HepG2 (cell line): ENCODE results near the gene ANKK1. TPM values are rescaled to one million over a fixed set of nuclear protein-coding genes. Genes with fewer than 3 reads are reported as not detected.

Source experiments
- ATAC-seq: fragments of 200-7000 bp; cut with Tn5 transposase; 3 replicates; pipeline ENCODE4 v1.9.1; 2020; ENCODE audit warnings: mild to moderate bottlenecking, moderate library complexity
- BruUV-seq: library from RNA; stranded (reverse); fragments of 400-500 nt; replicated peaks from 2 replicates; lab custom pipeline; 2021; lab: Mats Ljungman, UMichigan
- CTCF ChIA-PET: fragments of 300-600 bp; formaldehyde crosslinking; extraction: SDS; loops from one replicate; lab custom pipeline; 2021; ENCODE audit warnings: low total read pairs, inconsistent platforms, low intra/inter-chr PET ratio; lab: Yijun Ruan, JAX
- POLR2A ChIA-PET: fragments of 350-600 bp; sonication (Branson Sonifier 250); formaldehyde crosslinking; loops from one replicate; lab custom pipeline; 2020; ENCODE audit warnings: antibody characterized with exemption, inconsistent platforms; lab: Yijun Ruan, JAX
- DNase-seq: peaks from one replicate; pipeline ENCODE4 v3.0.0-alpha.2; 2015; ENCODE audit warnings: low spot score
- FAIRE-seq: peaks from 3 replicates; lab custom pipeline; 2011; peaks lifted over from hg19 to GRCh38; lab: Jason Lieb, UNC
- H2AFZ ChIP-seq: one replicate; pipeline ENCODE4 v1.6.1; 2011; ENCODE audit warnings: low read length, inconsistent platforms
- H3K27ac ChIP-seq: fragments of 300-600 bp; 3 replicates; pipeline ENCODE4 v1.8.0; 2011; ENCODE audit warnings: mixed run types, mild to moderate bottlenecking, mixed read lengths, low read length, inconsistent platforms; ENCODE audit not compliant: insufficient read depth; ENCODE audit errors: extremely low read length
- H3K27me3 ChIP-seq, 2 experiments: fragments of 200-600 bp in 1 of 2; 2 replicates in 1 of 2; 3 replicates in 1 of 2; pipeline versions ENCODE4 v1.6.0 to v1.8.0; 2011; ENCODE audit warnings: low read length in 2 of 2, mild to moderate bottlenecking in 2 of 2, moderate library complexity in 2 of 2, inconsistent platforms in 1 of 2; ENCODE audit not compliant: insufficient read depth in 2 of 2, control insufficient read depth in 1 of 2
- H3K36me3 ChIP-seq, 2 experiments: fragments of 200-600 bp in 1 of 2; replicated peaks in 1 of 2; 2 replicates in 1 of 2; 3 replicates in 1 of 2; pipeline versions ENCODE4 v1.5.1 to v1.8.0; 2011; ENCODE audit warnings: low read length in 2 of 2, inconsistent platforms in 1 of 2; ENCODE audit not compliant: insufficient read depth in 2 of 2, control insufficient read depth in 1 of 2
- H3K4me1 ChIP-seq: 2 replicates; pipeline ENCODE4 v1.5.1; 2012; ENCODE audit warnings: low read length, inconsistent platforms; ENCODE audit not compliant: insufficient read depth
- H3K4me2 ChIP-seq: 2 replicates; pipeline ENCODE4 v1.6.0; 2011; ENCODE audit warnings: low read depth, low read length, inconsistent platforms
- H3K4me3 ChIP-seq, 3 experiments: fragments of 200-600 bp in 1 of 3; sonication (generic), shearing (Covaris generic) in 1 of 3; replicated peaks in 1 of 3; 2 replicates each; pipeline ENCODE4 v1.5.1; 2011 to 2016; ENCODE audit warnings: low read length in 3 of 3, inconsistent platforms in 2 of 3, low read depth in 2 of 3, mild to moderate bottlenecking in 2 of 3, control low read depth in 1 of 3, mixed read lengths in 1 of 3; ENCODE audit not compliant: insufficient read depth in 1 of 3
- H3K79me2 ChIP-seq: one replicate; pipeline ENCODE4 v1.6.1; 2011; ENCODE audit warnings: low read length, inconsistent platforms; ENCODE audit not compliant: insufficient read depth
- H3K9ac ChIP-seq: 2 replicates; pipeline ENCODE4 v1.6.0; 2011; ENCODE audit warnings: mild to moderate bottlenecking, low read depth, low read length, inconsistent platforms; ENCODE audit not compliant: insufficient read depth
- H3K9me3 ChIP-seq: 2 replicates; pipeline ENCODE4 v1.5.1; 2012; ENCODE audit warnings: mild to moderate bottlenecking, low read length
- H4K20me1 ChIP-seq: 2 replicates; pipeline ENCODE4 v1.6.0; 2011; ENCODE audit warnings: inconsistent platforms, mild to moderate bottlenecking, low read length, moderate library complexity; ENCODE audit not compliant: insufficient read depth
- CBX2 ChIP-seq, 2 experiments: fragments of 200-600 bp in 1 of 2; sonication (generic); formaldehyde crosslinking in 1 of 2; IDR thresholded peaks; 2 replicates each; pipeline versions ENCODE4 v1.7.0 to v1.8.1; 2018 to 2022; ENCODE audit warnings: low read depth in 2 of 2, low read length in 1 of 2, mild to moderate bottlenecking in 1 of 2, missing genetic modification reagents in 1 of 2
- HMG20B ChIP-seq: conservative IDR thresholded peaks from 2 replicates; pipeline ENCODE4 v1.6.1; 2016; ENCODE audit warnings: missing genetic modification reagents, missing compliant biosample characterization
- KLF16 ChIP-seq, 2 experiments: sonication (generic) in 1 of 2; formaldehyde crosslinking in 1 of 2; IDR thresholded peaks; 2 replicates each; pipeline versions ENCODE4 v1.6.1 to v1.8.0; 2016 to 2023; ENCODE audit warnings: missing genetic modification reagents in 2 of 2, missing compliant biosample characterization in 1 of 2
- PAF1 ChIP-seq: IDR thresholded peaks from 2 replicates; pipeline ENCODE4 v1.6.1; 2016; ENCODE audit warnings: missing genetic modification reagents, missing compliant biosample characterization
- PHF21A ChIP-seq: sonication (generic); formaldehyde crosslinking; IDR thresholded peaks from 2 replicates; pipeline ENCODE4 v1.5.0; 2020; ENCODE audit warnings: mild to moderate bottlenecking, missing genetic modification reagents
- PHF8 ChIP-seq: sonication (generic); formaldehyde crosslinking; IDR thresholded peaks from 2 replicates; pipeline ENCODE4 v1.5.0; 2020; ENCODE audit warnings: missing genetic modification reagents
- SAFB2 ChIP-seq: sonication (generic); formaldehyde crosslinking; IDR thresholded peaks from 2 replicates; pipeline ENCODE4 v1.5.1; 2020; ENCODE audit warnings: missing genetic modification reagents, low read depth, mild to moderate bottlenecking, borderline replicate concordance
- SIX1 ChIP-seq: sonication (generic); formaldehyde crosslinking; IDR thresholded peaks from 2 replicates; pipeline ENCODE4 v1.4.0; 2020; ENCODE audit warnings: missing genetic modification reagents, borderline replicate concordance
- SMAD1 ChIP-seq: sonication (generic); formaldehyde crosslinking; IDR thresholded peaks from 2 replicates; pipeline ENCODE4 v1.4.0; 2020; ENCODE audit warnings: missing genetic modification reagents, low read depth, mild to moderate bottlenecking, borderline replicate concordance
- STAT5B ChIP-seq: sonication (generic); formaldehyde crosslinking; IDR thresholded peaks from 2 replicates; pipeline ENCODE4 v1.4.0; 2020; ENCODE audit warnings: missing genetic modification reagents
- THAP11 ChIP-seq: IDR thresholded peaks from 2 replicates; pipeline ENCODE4 v1.6.1; 2016; ENCODE audit warnings: missing biosample characterization, missing genetic modification reagents
- ZBTB43 ChIP-seq: sonication (generic); formaldehyde crosslinking; conservative IDR thresholded peaks from 2 replicates; pipeline ENCODE4 v1.4.0; 2020; ENCODE audit warnings: missing genetic modification reagents
- ZNF407 ChIP-seq: sonication (generic); formaldehyde crosslinking; IDR thresholded peaks from one replicate; pipeline ENCODE4 v1.5.1; 2020; ENCODE audit warnings: mild to moderate bottlenecking, missing genetic modification reagents; ENCODE audit errors: not compliant biosample characterization
- ZNF430 ChIP-seq: sonication (generic); formaldehyde crosslinking; IDR thresholded peaks from 2 replicates; pipeline ENCODE4 v1.9.0; 2021; ENCODE audit warnings: mild to moderate bottlenecking, missing genetic modification reagents
- ZNF773 ChIP-seq: sonication (generic); formaldehyde crosslinking; IDR thresholded peaks from 2 replicates; pipeline ENCODE4 v1.4.0; 2020; ENCODE audit warnings: missing genetic modification reagents, borderline replicate concordance
- WGBS: methylation state at CpG from one replicate; pipeline ENCODE4 v1.1.6; 2017; ENCODE audit warnings: low lambda C conversion rate; 5-methylcytosine and 5-hydroxymethylcytosine counted together
- in situ Hi-C: cut with HindIII; loops from 2 replicates; pipeline ENCODE4 v1.10.0; 2017; ENCODE audit warnings: low pct_unique_long_range_greater_than_20kb; ENCODE audit not compliant: extremely low pct_ligation_motif_present
- intact Hi-C: fragments of 100-400 bp; cut with micrococcal nuclease; formaldehyde crosslinking; loops from one replicate; pipeline ENCODE4 v1.10.0; 2022; ENCODE audit not compliant: unreplicated experiment
- polyA plus RNA-seq, 8 experiments: library from polyadenylated mRNA; depleted of rRNA in 3 of 8; stranded (reverse) in 7 of 8; unstranded in 1 of 8; fragments of >200 nt; fragmentation: Illumina TruSeq in 4 of 8; extraction: Trizol in 4 of 8; gene quantifications; 2 replicates each; pipeline versions ENCODE4 v1.2.1 to v1.2.3, GENCODE V29; 2011 to 2016; ENCODE audit warnings: low read depth in 4 of 8, missing spikeins in 1 of 8, mixed read lengths in 1 of 8; ENCODE audit not compliant: insufficient read depth in 1 of 8
- total RNA-seq, 5 experiments: library from RNA; depleted of rRNA; stranded (reverse); fragments of >200 nt; fragmentation: Illumina TruSeq; extraction: Trizol; gene quantifications; 2 replicates each; pipeline ENCODE4 v1.2.3, GENCODE V29; 2016; ENCODE audit warnings: low read depth in 1 of 5
- TF ChIP-seq, protein P1 (sequence below): sonication (generic); formaldehyde crosslinking; IDR thresholded peaks from 2 replicates; pipeline ENCODE4 v1.5.0; 2020; ENCODE audit warnings: missing genetic modification reagents, mild to moderate bottlenecking, borderline replicate concordance

The ANKK1 gene
- total and polyA plus RNA-seq, 2 of the 13 experiments (the other 11 are each of a cell fraction or from before 2014, with no cell fraction given), result 0.04 to 0.22 TPM

- Histone ChIP-seq H3K27ac (no peak overlapping the region), H3K4me3 (no peak overlapping the region), H3K4me1 (no peaks in the 10 kb centered on the region), H3K4me2 (no peak overlapping the region), H3K36me3 (no peaks in the 10 kb centered on the region), H3K79me2 (no peaks in the 10 kb centered on the region), H3K9me3 (no peaks in the 10 kb centered on the region), H3K9ac (no peak overlapping the region), H4K20me1 (no peaks in the 10 kb centered on the region), H2AFZ (no peak overlapping the region), H3K27me3 (peaks cover 2 to 15% of the 10 kb centered on the region in 2 experiments; a peak in 4 of 5 replicates)
- intact Hi-C loops, result no loop called here
- POLR2A ChIA-PET, result no interaction called here
- WGBS, result 67% methylated on average over 6 of the region's 11 CpGs
- ATAC-seq (no peak), FAIRE-seq (no peak), DNase-seq (no peak)
- in situ Hi-C loops, result no loop called here
- CTCF ChIA-PET, result no interaction called here
- no TSS peak for BruUV-seq
- TF ChIP-seq ZNF773 (CRISPR knock-in tag) (no peak), THAP11 (CRISPR knock-in tag) (no peak), HMG20B (CRISPR knock-in tag) (no peak), SAFB2 (no peak), SIX1 (CRISPR knock-in tag) (no peak), PHF21A (no peak), ZNF430 (CRISPR knock-in tag) (no peak), PHF8 (no peak), KLF16 (CRISPR knock-in tag; IDR thresholded peaks at IDR 0.05) (no peak), ZNF407 (CRISPR knock-in tag) (no peak), CBX2 (IDR thresholded peaks at IDR 0.05; ENCODE audit: low read depth, low read length) (no peak), CBX2 (CRISPR knock-in tag; IDR thresholded peaks at IDR 0.05; ENCODE audit: low read depth) (no peak), PAF1 (no peak), SMAD1 (no peak), STAT5B (CRISPR knock-in tag) (no peak), ZBTB43 (CRISPR knock-in tag) (no peak)
- TF ChIP-seq, protein P1, sequence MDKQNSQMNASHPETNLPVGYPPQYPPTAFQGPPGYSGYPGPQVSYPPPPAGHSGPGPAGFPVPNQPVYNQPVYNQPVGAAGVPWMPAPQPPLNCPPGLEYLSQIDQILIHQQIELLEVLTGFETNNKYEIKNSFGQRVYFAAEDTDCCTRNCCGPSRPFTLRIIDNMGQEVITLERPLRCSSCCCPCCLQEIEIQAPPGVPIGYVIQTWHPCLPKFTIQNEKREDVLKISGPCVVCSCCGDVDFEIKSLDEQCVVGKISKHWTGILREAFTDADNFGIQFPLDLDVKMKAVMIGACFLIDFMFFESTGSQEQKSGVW (CRISPR knock-in tag), result no peak
Measured at GRCh38 chr11:113394919-113395318, 7.3 kb downstream of the ANKK1 start.
